CD14-positive monocyte (primary cell): ENCODE measurements around the gene OLIG2. TPM values are rescaled to one million over a fixed set of nuclear protein-coding genes. Genes with fewer than 3 reads are reported as not detected.

Source experiments
- DNase-seq, 3 donors: peaks; one replicate each; pipeline ENCODE4 v3.0.0-alpha.2; 2011 to 2022
- H2AFZ ChIP-seq: 2 replicates; pipeline ENCODE4 v1.6.0; 2012; ENCODE audit warnings: mild to moderate bottlenecking, low read depth, low read length, inconsistent platforms; ENCODE audit not compliant: insufficient read depth, poor library complexity, severe bottlenecking
- H3K27ac ChIP-seq, 2 donors: 1 replicate in 1 of 2; 2 replicates in 1 of 2; pipeline ENCODE4 v1.5.1; 2012 to 2013; ENCODE audit warnings: low read length in 2 of 2, control low read depth in 1 of 2, inconsistent platforms in 1 of 2, low read depth in 1 of 2, mild to moderate bottlenecking in 1 of 2
- H3K27me3 ChIP-seq, 2 donors: one replicate each; pipeline versions ENCODE4 v1.6.0 to v1.6.1; 2011 to 2013; ENCODE audit warnings: low read length in 2 of 2; ENCODE audit not compliant: control insufficient read depth in 2 of 2, insufficient read depth in 2 of 2
- H3K36me3 ChIP-seq, 2 donors: replicated peaks in 1 of 2; 1 replicate in 1 of 2; 2 replicates in 1 of 2; pipeline versions ENCODE4 v1.5.1 to v1.6.1; 2012 to 2013; ENCODE audit warnings: low read length in 2 of 2, control low read depth in 1 of 2, inconsistent platforms in 1 of 2, mild to moderate bottlenecking in 1 of 2; ENCODE audit not compliant: insufficient read depth in 2 of 2, control insufficient read depth in 1 of 2
- H3K4me1 ChIP-seq, 2 donors: 1 replicate in 1 of 2; 2 replicates in 1 of 2; pipeline versions ENCODE4 v1.5.1 to v1.6.1; 2012 to 2013; ENCODE audit warnings: low read length in 2 of 2, control low read depth in 1 of 2, inconsistent platforms in 1 of 2, mild to moderate bottlenecking in 1 of 2, moderate library complexity in 1 of 2; ENCODE audit not compliant: insufficient read depth in 2 of 2, control insufficient read depth in 1 of 2
- H3K4me2 ChIP-seq: replicated peaks from 2 replicates; pipeline ENCODE3; 2012; ENCODE audit warnings: low read length, moderate library complexity, mild to moderate bottlenecking; ENCODE audit not compliant: poor library complexity, severe bottlenecking; ENCODE audit errors: extremely low read depth
- H3K4me3 ChIP-seq, 3 experiments: fragments of 200-600 bp in 1 of 3; sonication (generic) in 1 of 3; replicated peaks in 1 of 3; 1 replicate in 2 of 3; 2 replicates in 1 of 3; pipeline ENCODE4 v1.5.1; 2011 to 2013; ENCODE audit warnings: low read length in 3 of 3, mild to moderate bottlenecking in 3 of 3, control low read depth in 2 of 3, low read depth in 2 of 3, inconsistent platforms in 1 of 3, moderate library complexity in 1 of 3
- H3K79me2 ChIP-seq: 2 replicates; pipeline ENCODE4 v1.6.0; 2012; ENCODE audit warnings: mild to moderate bottlenecking, control low read depth, inconsistent platforms, low read length, moderate library complexity; ENCODE audit not compliant: insufficient read depth
- H3K9ac ChIP-seq: 2 replicates; pipeline ENCODE4 v1.6.0; 2017; ENCODE audit warnings: low read length, mild to moderate bottlenecking; ENCODE audit not compliant: insufficient read depth, poor library complexity, severe bottlenecking
- H3K9me3 ChIP-seq, 2 donors: replicated peaks in 1 of 2; 1 replicate in 1 of 2; 2 replicates in 1 of 2; pipeline versions ENCODE4 v1.5.1 to v1.6.1; 2012 to 2013; ENCODE audit warnings: low read length in 2 of 2, control low read depth in 1 of 2; ENCODE audit not compliant: control insufficient read depth in 1 of 2, insufficient read depth in 1 of 2
- H4K20me1 ChIP-seq: 2 replicates; pipeline ENCODE4 v1.6.0; 2012; ENCODE audit warnings: mild to moderate bottlenecking, low read length, control low read depth, moderate library complexity; ENCODE audit not compliant: insufficient read depth
- H3K27ac Mint-ChIP-seq, 7 donors: one replicate each; pipeline ENCODE4 v1.8.0; 2020; ENCODE audit warnings: mild to moderate bottlenecking in 7 of 7, mixed read lengths in 7 of 7, moderate library complexity in 6 of 7, inconsistent platforms in 2 of 7
- H3K27me3 Mint-ChIP-seq, 3 donors: one replicate each; pipeline ENCODE4 v1.8.0; 2021 to 2022; ENCODE audit warnings: low read depth in 3 of 3, mild to moderate bottlenecking in 3 of 3, mixed read lengths in 3 of 3, moderate library complexity in 3 of 3, inconsistent platforms in 1 of 3
- H3K36me3 Mint-ChIP-seq, 2 donors: one replicate each; pipeline ENCODE4 v1.8.0; 2020; ENCODE audit warnings: mixed read lengths in 2 of 2, inconsistent platforms in 1 of 2, mild to moderate bottlenecking in 1 of 2
- H3K4me1 Mint-ChIP-seq: one replicate; pipeline ENCODE4 v1.8.0; 2020; ENCODE audit warnings: mild to moderate bottlenecking, mixed read lengths
- H3K4me3 Mint-ChIP-seq, 2 donors: one replicate each; pipeline ENCODE4 v1.8.0; 2020; ENCODE audit warnings: mild to moderate bottlenecking in 2 of 2, mixed read lengths in 2 of 2, moderate library complexity in 1 of 2
- H3K9me3 Mint-ChIP-seq, 7 donors: one replicate each; pipeline ENCODE4 v1.8.0; 2020 to 2022; ENCODE audit warnings: mixed read lengths in 7 of 7, mild to moderate bottlenecking in 6 of 7, moderate library complexity in 6 of 7, inconsistent platforms in 2 of 7
- CTCF ChIP-seq: fragments of 200-600 bp; IDR thresholded peaks from one replicate; pipeline ENCODE4 v1.8.0; 2022; ENCODE audit warnings: antibody characterized with exemption, mild to moderate bottlenecking
- WGBS: methylation state at CpG from one replicate; pipeline ENCODE4 v1.1.5; 2013; ENCODE audit warnings: missing lambda C conversion rate; ENCODE audit not compliant: insufficient coverage; 5-methylcytosine and 5-hydroxymethylcytosine counted together
- intact Hi-C, 2 donors: fragments of 100-400 bp; cut with micrococcal nuclease; formaldehyde crosslinking; loops; one replicate each; pipeline versions ENCODE4 v1.15.0 to v1.15.1; 2023
- polyA plus RNA-seq, 3 donors: library from polyadenylated mRNA; depleted of rRNA in 1 of 3; unstranded in 2 of 3; stranded (reverse) in 1 of 3; fragments of 300-500 nt in 2 of 3; fragments of >200 nt in 1 of 3; fragmentation: Illumina TruSeq in 2 of 3; gene quantifications; 1 replicate in 2 of 3; 2 replicates in 1 of 3; pipeline ENCODE4 v1.2.3, GENCODE V29; 2012 to 2021

OLIG2 gene
- polyA plus RNA-seq, 3 donors = 0.20 TPM; not detected in 2

DNA sequence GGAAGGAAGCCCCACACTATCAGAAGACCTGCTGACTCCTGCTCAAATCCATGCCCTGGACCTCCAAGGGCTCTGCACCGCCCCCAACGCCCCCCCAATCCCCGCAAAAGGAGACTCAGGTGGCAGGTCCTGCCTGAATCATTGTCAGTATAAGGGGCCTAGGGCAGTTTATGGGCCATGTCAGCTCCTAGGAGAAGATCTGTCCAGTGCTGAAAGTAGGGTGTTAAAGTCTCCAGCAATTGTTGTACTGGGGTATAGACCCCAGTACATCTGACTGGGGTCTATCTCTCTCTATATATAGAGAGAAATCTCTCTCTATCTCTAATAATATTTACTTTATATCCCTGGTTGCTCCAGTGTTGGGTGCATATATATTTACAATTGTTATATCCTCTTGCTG is 12.1 kb upstream of the OLIG2 start:
- H3K27ac ChIP-seq = no peak overlapping the region
- H3K9ac ChIP-seq = no peak overlapping the region
- peaks cover 5 to 12% (median 6%) of the 10 kb centered on the region in 7 donors for H3K9me3 Mint-ChIP-seq
- no peak overlapping the region for H3K4me3 ChIP-seq
- H3K36me3 Mint-ChIP-seq = peaks cover 31 to 35% of the 10 kb centered on the region in 2 donors
- TF ChIP-seq CTCF = no peak
- no peak for DNase-seq
- peak overlapping the region in 1 of 7 donors; percentile 72 for H3K27ac Mint-ChIP-seq
- no peak overlapping the region for H2AFZ ChIP-seq
- 94% methylated on average over 3 of the region's 3 CpGs for WGBS
- no peak overlapping the region for H3K4me3 Mint-ChIP-seq
- H3K4me1 Mint-ChIP-seq = peaks cover 76% of the 10 kb centered on the region
- no peaks in the 10 kb centered on the region for H3K79me2 ChIP-seq
- no peaks in the 10 kb centered on the region for H4K20me1 ChIP-seq
- peaks cover 2 to 15% of the 10 kb centered on the region in 2 donors for H3K27me3 ChIP-seq
- intact Hi-C loops = no loop called here
- no peaks in the 10 kb centered on the region for H3K36me3 ChIP-seq
- H3K4me2 ChIP-seq = no peak overlapping the region
- H3K9me3 ChIP-seq = no peaks in the 10 kb centered on the region
- H3K4me1 ChIP-seq = peaks cover 53 to 70% of the 10 kb centered on the region in 2 donors
- peaks cover 14 to 28% (median 17%) of the 10 kb centered on the region in 3 donors for H3K27me3 Mint-ChIP-seq

- DNase-seq = no peak
- H3K4me3 ChIP-seq = no peak overlapping the region
- H3K27ac ChIP-seq = peak overlapping the region in 1 of 2 donors; percentile 11
- Mint-ChIP-seq H3K4me3 (no peak overlapping the region), H3K36me3 (peaks cover 36 to 42% of the 10 kb centered on the region in 2 donors), H3K27me3 (peaks cover 21 to 35% (median 24%) of the 10 kb centered on the region in 3 donors), H3K4me1 (peaks cover 76% of the 10 kb centered on the region), H3K27ac (peak overlapping the region in 4 of 7 donors; percentile 32 to 89 (median 83)), H3K9me3 (peaks cover 8 to 12% (median 11%) of the 10 kb centered on the region in 7 donors)
- H3K4me1 ChIP-seq = peaks cover 53 to 70% of the 10 kb centered on the region in 2 donors
- no peak overlapping the region for H2AFZ ChIP-seq
- peaks cover 0 to under 1% of the 10 kb centered on the region in 2 donors for H3K9me3 ChIP-seq
- no peaks in the 10 kb centered on the region for H3K79me2 ChIP-seq
- WGBS = no CpG with 5 or more reads among the region's 2 CpGs
- TF ChIP-seq CTCF = no peak
- no peak overlapping the region for H3K9ac ChIP-seq
- no peaks in the 10 kb centered on the region for H4K20me1 ChIP-seq
- no peaks in the 10 kb centered on the region for H3K36me3 ChIP-seq
- no peak overlapping the region for H3K4me2 ChIP-seq
- intact Hi-C loops = no loop called here
- H3K27me3 ChIP-seq = peaks cover 6 to 22% of the 10 kb centered on the region in 2 donors
These were observed 11.4 kb upstream of the OLIG2 start for GRCh38 chr21:33014331-33014730.
